Type B pancreatic cell (in vitro differentiated cells): ENCODE data around the gene CD70. TPM values are rescaled to one million over a fixed set of nuclear protein-coding genes. Genes with fewer than 3 reads are reported as not detected.
"Not testable (repeated sequence)": the region's sequence is repeated elsewhere in the genome, so short reads cannot be mapped to it uniquely, and the experiment has no call there.

Experiments
- DNase-seq: peaks from one replicate; pipeline ENCODE4 v3.0.0; 2021; ENCODE audit warnings: mixed read lengths; ENCODE audit not compliant: unreplicated experiment; ENCODE audit errors: extremely low spot score
- H3K27ac Mint-ChIP-seq: 2 replicates; pipeline ENCODE4 v1.8.0; 2021; ENCODE audit warnings: mild to moderate bottlenecking, mixed read lengths
- H3K27me3 Mint-ChIP-seq: 2 replicates; pipeline ENCODE4 v1.8.0; 2021; ENCODE audit warnings: mixed read lengths
- H3K36me3 Mint-ChIP-seq: 2 replicates; pipeline ENCODE4 v1.8.0; 2021; ENCODE audit warnings: mixed read lengths
- H3K4me1 Mint-ChIP-seq: one replicate; pipeline ENCODE4 v1.8.0; 2021; ENCODE audit warnings: mixed read lengths; ENCODE audit not compliant: unreplicated experiment
- H3K4me3 Mint-ChIP-seq: 2 replicates; pipeline ENCODE4 v1.8.0; 2021; ENCODE audit warnings: mild to moderate bottlenecking, mixed read lengths
- H3K9me3 Mint-ChIP-seq: 2 replicates; pipeline ENCODE4 v1.8.0; 2021; ENCODE audit warnings: mixed read lengths
- CTCF ChIP-seq: fragments of 200-600 bp; sonication (generic); conservative IDR thresholded peaks from 2 replicates; pipeline ENCODE4 v1.5.0; 2021; ENCODE audit warnings: antibody characterized with exemption, mild to moderate bottlenecking
- total RNA-seq: library from RNA; stranded (reverse); gene quantifications from 2 replicates; pipeline ENCODE4 v1.2.1, GENCODE V29; 2021; ENCODE audit warnings: low replicate concordance

Gene CD70
- total RNA-seq, 1 donor from 2014 or later = 1.0 TPM

GRCh38 chr19:6551607-6552450, 39.1 kb downstream of the CD70 start:
- H3K9me3 Mint-ChIP-seq = no peaks in the 10 kb centered on the region
- peaks cover 17% of the 10 kb centered on the region for H3K27me3 Mint-ChIP-seq
- H3K27ac Mint-ChIP-seq = no peak overlapping the region
- peaks cover 4% of the 10 kb centered on the region for H3K4me1 Mint-ChIP-seq
- H3K36me3 Mint-ChIP-seq = no peaks in the 10 kb centered on the region
- DNase-seq = no peak
- TF ChIP-seq CTCF = peak; percentile 60
- no peak overlapping the region for H3K4me3 Mint-ChIP-seq

GRCh38 chr19:6551091-6551490, 39.9 kb downstream of the CD70 start:
- DNase-seq = no peak
- Mint-ChIP-seq H3K4me3 (no peak overlapping the region), H3K27ac (no peak overlapping the region), H3K36me3 (no peaks in the 10 kb centered on the region), H3K9me3 (no peaks in the 10 kb centered on the region), H3K27me3 (peaks cover 24% of the 10 kb centered on the region), H3K4me1 (peaks cover 4% of the 10 kb centered on the region)
- no peak for TF ChIP-seq CTCF

GRCh38 chr19:6550679-6551078, 40.3 kb downstream of the CD70 start:
- H3K4me1 Mint-ChIP-seq, H3K9me3 Mint-ChIP-seq, H3K27ac Mint-ChIP-seq, H3K36me3 Mint-ChIP-seq, DNase-seq, H3K4me3 Mint-ChIP-seq: not testable (repeated sequence)
- peaks cover 25% of the 10 kb centered on the region for H3K27me3 Mint-ChIP-seq

GRCh38 chr19:6543866-6544347, 47.0 kb downstream of the CD70 start:
- Mint-ChIP-seq H3K9me3 (no peaks in the 10 kb centered on the region), H3K27ac (no peak overlapping the region), H3K4me3 (no peak overlapping the region), H3K27me3 (peaks cover 13% of the 10 kb centered on the region), H3K36me3 (no peaks in the 10 kb centered on the region), H3K4me1 (no peaks in the 10 kb centered on the region)
- no peak for TF ChIP-seq CTCF
- DNase-seq = no peak

- Mint-ChIP-seq H3K9me3 (no peaks in the 10 kb centered on the region), H3K4me1 (no peaks in the 10 kb centered on the region), H3K27me3 (peaks cover 7% of the 10 kb centered on the region), H3K27ac (no peak overlapping the region), H3K4me3 (no peak overlapping the region), H3K36me3 (no peaks in the 10 kb centered on the region)
- TF ChIP-seq CTCF = no peak
- no peak for DNase-seq
Observed at GRCh38 chr19:6540918-6541689, 49.8 kb downstream of the CD70 start.

- TF ChIP-seq CTCF = no peak
- Mint-ChIP-seq H3K27me3 (peaks cover 22% of the 10 kb centered on the region), H3K4me3 (no peak overlapping the region), H3K27ac (no peak overlapping the region), H3K36me3 (no peaks in the 10 kb centered on the region), H3K4me1 (no peaks in the 10 kb centered on the region), H3K9me3 (no peaks in the 10 kb centered on the region)
- no peak for DNase-seq
Observed at GRCh38 chr19:6539514-6539913, 51.4 kb downstream of the CD70 start.
